Neuronal stem cell (in vitro differentiated cells): ENCODE measurements around the gene VGLL4.
A peak's percentile ranks its signal among the peaks of the same experiment; 100 is the strongest.
"Not testable (repeated sequence)": the region's sequence is repeated elsewhere in the genome, so short reads cannot be mapped to it uniquely, and the experiment has no call there.

ENCODE experiments used
- DNase-seq: peaks from one replicate; pipeline ENCODE4 v3.0.0-alpha.2; 2013; ENCODE audit warnings: low spot score
- H2AFZ ChIP-seq: one replicate; pipeline ENCODE4 v1.6.1; 2013; ENCODE audit warnings: mild to moderate bottlenecking, low read length, inconsistent platforms
- H2AK5ac ChIP-seq: 2 replicates; pipeline ENCODE4 v1.6.1; 2013; ENCODE audit warnings: low read depth, mild to moderate bottlenecking, inconsistent platforms, low read length, moderate library complexity, mixed read lengths
- H2BK120ac ChIP-seq: 2 replicates; pipeline ENCODE4 v1.6.1; 2013; ENCODE audit warnings: low read depth, mild to moderate bottlenecking, inconsistent platforms, low read length, moderate library complexity, mixed read lengths
- H2BK12ac ChIP-seq: one replicate; pipeline ENCODE4 v1.6.1; 2013; ENCODE audit warnings: low read length, inconsistent platforms
- H2BK15ac ChIP-seq: 2 replicates; pipeline ENCODE4 v1.6.1; 2013; ENCODE audit warnings: mild to moderate bottlenecking, low read length, inconsistent platforms, mixed read lengths
- H2BK5ac ChIP-seq: one replicate; pipeline ENCODE4 v1.6.1; 2013; ENCODE audit warnings: inconsistent platforms, mild to moderate bottlenecking, low read length, moderate library complexity
- H3K14ac ChIP-seq: one replicate; pipeline ENCODE4 v1.6.1; 2013; ENCODE audit warnings: low read length, inconsistent platforms
- H3K18ac ChIP-seq: 2 replicates; pipeline ENCODE4 v1.6.1; 2013; ENCODE audit warnings: low read length, inconsistent platforms
- H3K23ac ChIP-seq: 2 replicates; pipeline ENCODE4 v1.6.1; 2013; ENCODE audit warnings: low read depth, mild to moderate bottlenecking, mixed read lengths, low read length, inconsistent platforms; ENCODE audit not compliant: poor library complexity
- H3K27ac ChIP-seq: replicated peaks from 3 replicates; pipeline ENCODE4 v1.5.1; 2013; ENCODE audit warnings: low read length, inconsistent platforms
- H3K27me3 ChIP-seq, 3 experiments: 2 replicates each; pipeline ENCODE4 v1.6.1; 2013; ENCODE audit warnings: low read length in 3 of 3, mild to moderate bottlenecking in 2 of 3, inconsistent platforms in 1 of 3, low read depth in 1 of 3, mixed read lengths in 1 of 3, moderate library complexity in 1 of 3; ENCODE audit not compliant: control insufficient read depth in 3 of 3, insufficient read depth in 3 of 3
- H3K36me3 ChIP-seq, 2 donors: replicated peaks in 1 of 2; 2 replicates each; pipeline ENCODE4 v1.6.1; 2013; ENCODE audit warnings: low read length in 2 of 2; ENCODE audit not compliant: control insufficient read depth in 2 of 2, insufficient read depth in 2 of 2
- H3K4ac ChIP-seq: 2 replicates; pipeline ENCODE4 v1.6.1; 2013; ENCODE audit warnings: inconsistent platforms, mild to moderate bottlenecking, low read length, moderate library complexity
- H3K4me1 ChIP-seq, 2 donors: 1 replicate in 1 of 2; 2 replicates in 1 of 2; pipeline ENCODE4 v1.6.1; 2013; ENCODE audit warnings: low read length in 2 of 2, low read depth in 1 of 2; ENCODE audit not compliant: control insufficient read depth in 2 of 2, insufficient read depth in 1 of 2
- H3K4me2 ChIP-seq: one replicate; pipeline ENCODE4 v1.6.1; 2013; ENCODE audit warnings: mild to moderate bottlenecking, low read length, inconsistent platforms; ENCODE audit not compliant: insufficient read depth, poor library complexity, severe bottlenecking
- H3K4me3 ChIP-seq, 2 donors: 2 replicates each; pipeline ENCODE4 v1.5.1; 2013; ENCODE audit warnings: low read length in 2 of 2, mild to moderate bottlenecking in 2 of 2, inconsistent platforms in 1 of 2, moderate library complexity in 1 of 2
- H3K79me1 ChIP-seq: one replicate; pipeline ENCODE4 v1.6.1; 2013; ENCODE audit warnings: low read depth, mild to moderate bottlenecking, inconsistent platforms, low read length, moderate library complexity
- H3K9ac ChIP-seq: one replicate; pipeline ENCODE4 v1.6.1; 2013; ENCODE audit warnings: mild to moderate bottlenecking, low read depth, low read length, inconsistent platforms; ENCODE audit not compliant: poor library complexity
- H3K9me3 ChIP-seq, 2 donors: replicated peaks in 1 of 2; 2 replicates each; pipeline versions ENCODE3 to v1.6.1; 2013; ENCODE audit warnings: low read length in 2 of 2, mild to moderate bottlenecking in 2 of 2, inconsistent platforms in 1 of 2, low read depth in 1 of 2, mixed read lengths in 1 of 2, moderate library complexity in 1 of 2; ENCODE audit not compliant: control insufficient read depth in 2 of 2, insufficient read depth in 1 of 2
- H4K8ac ChIP-seq: one replicate; pipeline ENCODE4 v1.6.1; 2013; ENCODE audit warnings: low read depth, mild to moderate bottlenecking, inconsistent platforms, low read length, moderate library complexity
- H4K91ac ChIP-seq: one replicate; pipeline ENCODE4 v1.6.1; 2013; ENCODE audit warnings: low read length, low read depth, mild to moderate bottlenecking, inconsistent platforms; ENCODE audit not compliant: poor library complexity
- WGBS, 2 donors: extraction: QIAGEN DNeasy Blood & Tissue Kit; methylation state at CpG; one replicate each; pipeline ENCODE4 v1.1.7; 2013; ENCODE audit warnings: missing lambda C conversion rate in 2 of 2, mixed read lengths in 1 of 2; ENCODE audit not compliant: insufficient read length in 2 of 2, insufficient replicate concordance in 1 of 2; ENCODE audit errors: extremely low coverage in 2 of 2; 5-methylcytosine and 5-hydroxymethylcytosine counted together

Gene VGLL4

DNA sequence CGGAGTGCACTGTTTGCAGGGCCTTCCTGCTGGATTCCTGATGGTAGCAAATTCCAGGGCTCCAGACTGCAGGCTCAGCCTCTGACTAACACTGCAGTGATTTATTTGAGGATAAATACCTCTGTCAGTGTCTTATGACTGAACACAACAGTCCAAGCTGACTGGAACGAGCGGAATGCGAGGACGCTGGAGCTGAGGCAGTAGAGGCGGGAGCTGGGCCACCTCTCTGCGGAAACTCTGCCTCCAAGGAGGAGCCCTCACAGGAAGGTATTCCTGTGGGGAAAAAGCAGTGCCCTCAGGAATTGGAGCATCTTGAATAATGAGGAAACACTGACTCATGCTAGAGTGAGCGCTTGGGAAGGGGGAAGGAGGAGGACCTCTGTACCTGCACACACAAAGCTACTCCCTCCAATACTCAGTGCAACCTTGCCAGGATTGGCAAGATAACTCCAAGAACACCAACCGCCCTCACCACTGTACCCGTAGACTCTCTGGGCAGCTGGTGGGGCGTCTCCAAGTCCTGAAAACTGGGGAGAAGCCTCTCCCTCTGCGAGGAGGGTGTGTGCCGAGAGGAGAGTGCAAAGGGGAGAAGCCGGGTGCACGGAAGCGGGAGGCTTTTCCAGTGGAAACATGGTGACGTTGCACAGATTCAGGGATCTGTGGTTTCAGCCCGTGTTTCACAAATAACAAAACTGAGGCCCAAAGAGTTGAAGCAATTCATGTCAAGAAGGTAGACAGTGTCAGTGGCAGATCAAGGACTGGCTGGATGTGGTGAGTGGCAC is 43.0 kb downstream of the VGLL4 start:
- Histone ChIP-seq H3K27ac (peak overlapping the region; percentile 90), H2BK5ac (peak overlapping the region; percentile 13)
- peak; percentile 78 for DNase-seq

DNA sequence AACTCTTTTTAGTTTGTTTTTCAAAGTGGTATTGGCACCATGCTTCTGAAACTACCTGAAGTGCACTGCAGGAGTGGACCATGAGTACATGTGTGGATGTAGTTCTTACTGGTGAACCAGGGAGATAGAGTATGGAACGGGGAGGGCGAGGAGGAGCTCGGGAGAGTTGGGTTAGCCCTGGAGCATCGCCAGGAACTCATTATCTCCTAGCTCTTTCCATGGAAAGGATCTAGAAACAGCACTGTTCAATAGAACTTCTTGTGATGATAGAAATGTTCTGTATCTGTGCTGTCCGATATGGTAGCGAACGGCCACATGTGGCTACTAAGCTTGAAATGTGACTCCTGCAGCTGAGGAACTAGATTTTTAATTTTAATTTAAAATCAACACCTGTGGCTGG is 47.3 kb downstream of the VGLL4 start:
- Histone ChIP-seq H3K36me3 (peaks cover 6 to 58% of the 10 kb centered on the region in 2 donors), H4K91ac (no peak overlapping the region), H3K4me1 (peaks cover 28 to 41% of the 10 kb centered on the region in 2 donors), H3K18ac (no peak overlapping the region), H2BK5ac (no peak overlapping the region), H2BK12ac (no peak overlapping the region), H2AK5ac (no peak overlapping the region), H3K27ac (no peak overlapping the region), H3K4me2 (no peak overlapping the region), H3K14ac (no peak overlapping the region), H3K9me3 (peaks cover 0 to 23% of the 10 kb centered on the region in 2 donors), H3K27me3 (no peaks in the 10 kb centered on the region), H3K4me3 (no peak overlapping the region), H2BK15ac (no peak overlapping the region), H3K9ac (no peak overlapping the region), H4K8ac (no peak overlapping the region), H3K79me1 (no peaks in the 10 kb centered on the region), H2AFZ (no peak overlapping the region), H3K4ac (no peak overlapping the region), H2BK120ac (no peak overlapping the region), H3K23ac (no peak overlapping the region)
- WGBS, 2 donors, result no CpG with 5 or more reads among the region's 7 CpGs
- no peak for DNase-seq

More for the DNA sequence above, 43.0 kb downstream of the VGLL4 start:
- H3K23ac ChIP-seq, result no peak overlapping the region
- H2BK15ac ChIP-seq, result no peak overlapping the region
- peaks cover 6 to 79% of the 10 kb centered on the region in 2 donors for H3K36me3 ChIP-seq
- peaks cover 0 to 23% of the 10 kb centered on the region in 2 donors for H3K9me3 ChIP-seq
- H3K14ac ChIP-seq, result no peak overlapping the region
- H2BK12ac ChIP-seq, result no peak overlapping the region
- H3K27me3 ChIP-seq, result no peaks in the 10 kb centered on the region
- H3K18ac ChIP-seq, result peak overlapping the region; percentile 88
- no peak overlapping the region for H3K4me3 ChIP-seq
- H4K8ac ChIP-seq, result no peak overlapping the region
- no CpG with 5 or more reads among the region's 18 CpGs for WGBS, 2 donors
- H2AFZ ChIP-seq, result no peak overlapping the region
- H4K91ac ChIP-seq, result no peak overlapping the region
- H3K79me1 ChIP-seq, result peaks cover 7% of the 10 kb centered on the region
- H3K4ac ChIP-seq, result no peak overlapping the region
- no peak overlapping the region for H2BK120ac ChIP-seq
- H3K9ac ChIP-seq, result no peak overlapping the region
- no peak overlapping the region for H3K4me2 ChIP-seq
- no peak overlapping the region for H2AK5ac ChIP-seq
- H3K4me1 ChIP-seq, result peaks cover 17 to 26% of the 10 kb centered on the region in 2 donors

DNA sequence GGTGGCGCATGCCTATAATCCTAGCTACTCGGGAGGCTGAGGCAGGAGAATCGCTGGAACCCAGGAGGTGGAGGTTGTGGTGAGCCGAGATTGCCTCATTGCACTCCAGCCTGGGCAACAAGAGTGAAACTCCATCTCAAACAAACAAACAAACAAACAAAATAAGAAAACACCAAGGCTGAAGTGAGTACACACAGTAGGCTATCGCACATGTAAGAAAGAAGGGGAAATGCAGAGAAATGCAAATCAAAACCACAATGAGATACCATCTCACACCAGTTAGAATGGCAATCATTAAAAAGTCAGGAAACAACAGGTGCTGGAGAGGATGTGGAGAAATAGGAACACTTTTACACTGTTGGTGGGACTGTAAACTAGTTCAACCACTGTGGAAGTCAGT is 48.7 kb downstream of the VGLL4 start:
- not testable (repeated sequence) for H3K4me2 ChIP-seq, H4K91ac ChIP-seq, H2BK15ac ChIP-seq, H3K4ac ChIP-seq, H2AK5ac ChIP-seq, H3K79me1 ChIP-seq, H3K23ac ChIP-seq, H2BK5ac ChIP-seq, H4K8ac ChIP-seq, H3K27ac ChIP-seq, H2BK120ac ChIP-seq, H2AFZ ChIP-seq, H2BK12ac ChIP-seq, H3K9ac ChIP-seq, H3K4me3 ChIP-seq, H3K14ac ChIP-seq, H3K27me3 ChIP-seq, H3K18ac ChIP-seq, DNase-seq
- no CpG with 5 or more reads among the region's 5 CpGs for WGBS, 2 donors
- Histone ChIP-seq H3K36me3 (peaks cover 2 to 49% of the 10 kb centered on the region in 2 donors), H3K4me1 (peaks cover 32 to 44% of the 10 kb centered on the region in 2 donors), H3K9me3 (peaks cover 0 to 23% of the 10 kb centered on the region in 2 donors)

DNA sequence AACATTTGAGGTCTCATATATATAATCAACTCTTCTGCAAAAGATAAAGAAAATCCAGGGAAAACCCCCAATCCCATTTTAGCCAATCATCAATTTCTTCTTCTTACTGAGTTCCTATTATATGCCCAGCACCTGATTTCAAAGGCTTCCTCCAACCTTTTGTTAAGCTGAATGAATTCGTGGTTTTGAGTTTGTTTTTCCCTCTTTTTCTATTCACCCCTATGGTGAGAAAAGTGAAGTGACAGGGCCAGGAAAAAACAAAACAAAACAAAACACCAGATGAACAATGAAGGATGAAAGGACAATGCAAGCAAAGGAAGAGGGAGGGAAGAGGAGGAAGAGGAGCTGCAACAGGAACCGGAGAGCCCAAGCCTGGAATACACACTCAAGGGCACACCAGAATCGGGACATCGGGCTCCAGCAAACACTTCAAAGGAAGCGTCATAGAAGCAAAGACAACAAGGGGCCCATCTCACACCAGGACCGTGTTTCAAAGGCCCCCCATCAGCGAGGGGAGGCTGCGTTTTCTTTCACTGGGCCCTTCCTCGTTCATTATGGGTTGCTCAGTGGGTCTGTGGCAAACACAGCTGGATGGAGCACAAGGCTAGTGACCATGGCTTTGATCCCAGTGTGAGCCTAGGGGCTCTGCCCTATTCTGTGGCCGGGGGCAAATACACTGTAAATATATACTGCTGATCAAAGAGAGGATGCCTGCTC is 50.2 kb downstream of the VGLL4 start:
- H3K9me3 ChIP-seq, result peaks cover 0 to 16% of the 10 kb centered on the region in 2 donors
- no CpG with 5 or more reads among the region's 10 CpGs for WGBS, 2 donors
- no peak overlapping the region for H3K4ac ChIP-seq
- H3K79me1 ChIP-seq, result no peaks in the 10 kb centered on the region
- no peak overlapping the region for H4K91ac ChIP-seq
- no peak overlapping the region for H4K8ac ChIP-seq
- H2BK12ac ChIP-seq, result no peak overlapping the region
- no peak overlapping the region for H3K14ac ChIP-seq
- H3K18ac ChIP-seq, result peak overlapping the region; percentile 20
- H2AFZ ChIP-seq, result no peak overlapping the region
- H2BK5ac ChIP-seq, result no peak overlapping the region
- no peak overlapping the region for H2BK15ac ChIP-seq
- no peak overlapping the region for H3K4me3 ChIP-seq
- H3K4me1 ChIP-seq, result peaks cover 44 to 47% of the 10 kb centered on the region in 2 donors
- no peak overlapping the region for H2AK5ac ChIP-seq
- peak overlapping the region; percentile 92 for H3K27ac ChIP-seq
- no peak overlapping the region for H3K4me2 ChIP-seq
- H3K27me3 ChIP-seq, result no peaks in the 10 kb centered on the region
- no peak for DNase-seq
- H2BK120ac ChIP-seq, result no peak overlapping the region
- no peak overlapping the region for H3K9ac ChIP-seq
- no peak overlapping the region for H3K23ac ChIP-seq
- H3K36me3 ChIP-seq, result peaks cover 2 to 52% of the 10 kb centered on the region in 2 donors
